ENCODE results near the gene SPIB.

- TF ChIP-seq, protein P1, sequence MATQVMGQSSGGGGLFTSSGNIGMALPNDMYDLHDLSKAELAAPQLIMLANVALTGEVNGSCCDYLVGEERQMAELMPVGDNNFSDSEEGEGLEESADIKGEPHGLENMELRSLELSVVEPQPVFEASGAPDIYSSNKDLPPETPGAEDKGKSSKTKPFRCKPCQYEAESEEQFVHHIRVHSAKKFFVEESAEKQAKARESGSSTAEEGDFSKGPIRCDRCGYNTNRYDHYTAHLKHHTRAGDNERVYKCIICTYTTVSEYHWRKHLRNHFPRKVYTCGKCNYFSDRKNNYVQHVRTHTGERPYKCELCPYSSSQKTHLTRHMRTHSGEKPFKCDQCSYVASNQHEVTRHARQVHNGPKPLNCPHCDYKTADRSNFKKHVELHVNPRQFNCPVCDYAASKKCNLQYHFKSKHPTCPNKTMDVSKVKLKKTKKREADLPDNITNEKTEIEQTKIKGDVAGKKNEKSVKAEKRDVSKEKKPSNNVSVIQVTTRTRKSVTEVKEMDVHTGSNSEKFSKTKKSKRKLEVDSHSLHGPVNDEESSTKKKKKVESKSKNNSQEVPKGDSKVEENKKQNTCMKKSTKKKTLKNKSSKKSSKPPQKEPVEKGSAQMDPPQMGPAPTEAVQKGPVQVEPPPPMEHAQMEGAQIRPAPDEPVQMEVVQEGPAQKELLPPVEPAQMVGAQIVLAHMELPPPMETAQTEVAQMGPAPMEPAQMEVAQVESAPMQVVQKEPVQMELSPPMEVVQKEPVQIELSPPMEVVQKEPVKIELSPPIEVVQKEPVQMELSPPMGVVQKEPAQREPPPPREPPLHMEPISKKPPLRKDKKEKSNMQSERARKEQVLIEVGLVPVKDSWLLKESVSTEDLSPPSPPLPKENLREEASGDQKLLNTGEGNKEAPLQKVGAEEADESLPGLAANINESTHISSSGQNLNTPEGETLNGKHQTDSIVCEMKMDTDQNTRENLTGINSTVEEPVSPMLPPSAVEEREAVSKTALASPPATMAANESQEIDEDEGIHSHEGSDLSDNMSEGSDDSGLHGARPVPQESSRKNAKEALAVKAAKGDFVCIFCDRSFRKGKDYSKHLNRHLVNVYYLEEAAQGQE (IDR thresholded peaks at IDR 0.05; ENCODE audit: unreplicated experiment), result no peak
- no peak for TF ChIP-seq EZH2 (IDR thresholded peaks at IDR 0.05; ENCODE audit: low read depth, unreplicated experiment)
- TF ChIP-seq, protein P2, sequence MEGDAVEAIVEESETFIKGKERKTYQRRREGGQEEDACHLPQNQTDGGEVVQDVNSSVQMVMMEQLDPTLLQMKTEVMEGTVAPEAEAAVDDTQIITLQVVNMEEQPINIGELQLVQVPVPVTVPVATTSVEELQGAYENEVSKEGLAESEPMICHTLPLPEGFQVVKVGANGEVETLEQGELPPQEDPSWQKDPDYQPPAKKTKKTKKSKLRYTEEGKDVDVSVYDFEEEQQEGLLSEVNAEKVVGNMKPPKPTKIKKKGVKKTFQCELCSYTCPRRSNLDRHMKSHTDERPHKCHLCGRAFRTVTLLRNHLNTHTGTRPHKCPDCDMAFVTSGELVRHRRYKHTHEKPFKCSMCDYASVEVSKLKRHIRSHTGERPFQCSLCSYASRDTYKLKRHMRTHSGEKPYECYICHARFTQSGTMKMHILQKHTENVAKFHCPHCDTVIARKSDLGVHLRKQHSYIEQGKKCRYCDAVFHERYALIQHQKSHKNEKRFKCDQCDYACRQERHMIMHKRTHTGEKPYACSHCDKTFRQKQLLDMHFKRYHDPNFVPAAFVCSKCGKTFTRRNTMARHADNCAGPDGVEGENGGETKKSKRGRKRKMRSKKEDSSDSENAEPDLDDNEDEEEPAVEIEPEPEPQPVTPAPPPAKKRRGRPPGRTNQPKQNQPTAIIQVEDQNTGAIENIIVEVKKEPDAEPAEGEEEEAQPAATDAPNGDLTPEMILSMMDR (conservative IDR thresholded peaks at IDR 0.05; ENCODE audit: low read depth in 2 of 2), result no peak
- no peak for TF ChIP-seq CREB1 (CRISPR knock-in tag; IDR thresholded peaks at IDR 0.05; ENCODE audit: low read depth)
- no peak; the same call in 1 of the 2 replicates for TF ChIP-seq POLR2AphosphoS5 (IDR thresholded peaks at IDR 0.05; ENCODE audit: low read depth)
- TF ChIP-seq EZH2phosphoT487 (IDR thresholded peaks at IDR 0.05; ENCODE audit: unreplicated experiment), result no peak
- TF ChIP-seq STAT1 (IDR thresholded peaks at IDR 0.05; ENCODE audit: unreplicated experiment), result no peak
- no peak for TF ChIP-seq JUNB (IDR thresholded peaks at IDR 0.05; ENCODE audit: unreplicated experiment)
- TF ChIP-seq ETS1 (IDR thresholded peaks at IDR 0.05), result no peak
- no peak for TF ChIP-seq ZNF331 (CRISPR knock-in tag; IDR thresholded peaks at IDR 0.05; ENCODE audit: low read depth)
- no peak for TF ChIP-seq NANOG (IDR thresholded peaks at IDR 0.05; ENCODE audit: borderline replicate concordance)
- no peak for TF ChIP-seq ZNF114 (CRISPR knock-in tag; IDR thresholded peaks at IDR 0.05)
These were observed 2.4 kb upstream of the SPIB start for GRCh38 chr19:50416034-50416977.
